A673 (cell line): Measurements from ENCODE around the gene CD6. TPM values are rescaled to one million over a fixed set of nuclear protein-coding genes. Genes with fewer than 3 reads are reported as not detected.

Experiments used
- BruUV-seq: library from RNA; stranded (reverse); fragments of 400-500 nt; replicated peaks from 2 replicates; lab custom pipeline; 2021; lab: Mats Ljungman, UMichigan
- CTCF ChIA-PET: fragments of 300-600 bp; sonication (Branson Sonifier 250); formaldehyde crosslinking; loops from one replicate; lab custom pipeline; 2022; ENCODE audit warnings: antibody characterized with exemption; lab: Charles Lee
- POLR2A ChIA-PET: fragments of 300-600 bp; sonication (Branson Sonifier 250); formaldehyde crosslinking; loops from one replicate; lab custom pipeline; 2022; ENCODE audit warnings: antibody characterized with exemption; ENCODE audit not compliant: low non-redundant PET; lab: Charles Lee
- DNase-seq: peaks from one replicate; pipeline ENCODE4 v3.0.0-alpha.2; 2015; ENCODE audit warnings: low spot score
- H3K27ac ChIP-seq: fragments of 200-600 bp; sonication (generic); 2 replicates; pipeline ENCODE4 v1.5.1; 2016; ENCODE audit warnings: mixed run types, low read depth, mild to moderate bottlenecking, mixed read lengths, antibody characterized with exemption, low read length; ENCODE audit not compliant: poor library complexity, severe bottlenecking
- H3K27me3 ChIP-seq: fragments of 200-600 bp; sonication (generic); replicated peaks from 2 replicates; pipeline ENCODE4 v1.6.1; 2017; ENCODE audit warnings: mixed run types, low read depth, mild to moderate bottlenecking, mixed read lengths, antibody characterized with exemption, low read length; ENCODE audit not compliant: insufficient read depth, poor library complexity
- H3K36me3 ChIP-seq: fragments of 200-600 bp; sonication (generic); 2 replicates; pipeline ENCODE4 v1.6.1; 2016; ENCODE audit warnings: mixed run types, mild to moderate bottlenecking, mixed read lengths, antibody characterized with exemption, low read length; ENCODE audit not compliant: insufficient read depth, poor library complexity, severe bottlenecking
- H3K4me1 ChIP-seq: fragments of 200-600 bp; sonication (generic); 2 replicates; pipeline ENCODE4 v1.6.1; 2017; ENCODE audit warnings: mixed run types, mild to moderate bottlenecking, mixed read lengths, antibody characterized with exemption, low read length; ENCODE audit not compliant: insufficient read depth, poor library complexity, severe bottlenecking
- H3K4me3 ChIP-seq: fragments of 200-600 bp; sonication (generic); 2 replicates; pipeline ENCODE4 v1.5.1; 2016; ENCODE audit warnings: low read depth, mixed run types, mild to moderate bottlenecking, mixed read lengths, low read length; ENCODE audit not compliant: poor library complexity, severe bottlenecking
- H3K9me3 ChIP-seq: fragments of 200-600 bp; sonication (generic); 2 replicates; pipeline ENCODE4 v1.6.1; 2016; ENCODE audit warnings: mixed run types, low read depth, mild to moderate bottlenecking, mixed read lengths, antibody characterized with exemption, low read length; ENCODE audit not compliant: poor library complexity, severe bottlenecking
- CTCF ChIP-seq: fragments of 300-800, 200-600 bp; sonication (generic); conservative IDR thresholded peaks from 2 replicates; pipeline ENCODE4 v1.5.1; 2017; ENCODE audit warnings: low read depth, mild to moderate bottlenecking, antibody characterized with exemption, low read length, moderate library complexity, mixed read lengths
- EZH2 ChIP-seq: fragments of 200-600 bp; sonication (generic); IDR thresholded peaks from 2 replicates; pipeline ENCODE4 v1.6.1; 2017; ENCODE audit warnings: borderline replicate concordance, low read depth, mild to moderate bottlenecking, mixed read lengths, antibody characterized with exemption, low read length; ENCODE audit not compliant: poor library complexity, severe bottlenecking
- intact Hi-C: fragments of 100-400 bp; cut with micrococcal nuclease; formaldehyde crosslinking; loops from one replicate; pipeline ENCODE4 v1.10.0; 2022; ENCODE audit not compliant: unreplicated experiment
- total RNA-seq: library from RNA; stranded (reverse); gene quantifications from 2 replicates; pipeline ENCODE4 v1.2.3, GENCODE V29; 2021

CD6 gene
- total RNA-seq, 1 experiment from 2014 or later = not detected

- ChIA-PET CTCF (no interaction called here), POLR2A (no interaction called here)
- Histone ChIP-seq H3K36me3 (no peaks in the 10 kb centered on the region), H3K9me3 (no peaks in the 10 kb centered on the region), H3K4me1 (no peaks in the 10 kb centered on the region), H3K27ac (no peak overlapping the region), H3K27me3 (no peaks in the 10 kb centered on the region), H3K4me3 (no peak overlapping the region)
- no peak for DNase-seq
- intact Hi-C loops = no loop called here
- TF ChIP-seq CTCF (no peak), EZH2 (no peak)
- BruUV-seq = no TSS peak
Measured at GRCh38 chr11:60955571-60955970, 15.9 kb upstream of the CD6 start.

GRCh38 chr11:60957188-60957587, 14.3 kb upstream of the CD6 start:
- TF ChIP-seq EZH2 (no peak), CTCF (no peak)
- no TSS peak for BruUV-seq
- no peaks in the 10 kb centered on the region for H3K9me3 ChIP-seq
- H3K36me3 ChIP-seq = no peaks in the 10 kb centered on the region
- ChIA-PET CTCF (no interaction called here), POLR2A (no interaction called here)
- no peak overlapping the region for H3K4me3 ChIP-seq
- H3K27ac ChIP-seq = no peak overlapping the region
- no peak for DNase-seq
- intact Hi-C loops = no loop called here
- H3K4me1 ChIP-seq = no peaks in the 10 kb centered on the region
- H3K27me3 ChIP-seq = peaks cover 1% of the 10 kb centered on the region

- Histone ChIP-seq H3K27me3 (peaks cover 6% of the 10 kb centered on the region), H3K36me3 (no peaks in the 10 kb centered on the region), H3K4me3 (no peak overlapping the region), H3K9me3 (no peaks in the 10 kb centered on the region), H3K4me1 (no peaks in the 10 kb centered on the region), H3K27ac (no peak overlapping the region)
- TF ChIP-seq CTCF (no peak), EZH2 (no peak)
- ChIA-PET CTCF (no interaction called here), POLR2A (no interaction called here)
- no TSS peak for BruUV-seq
- intact Hi-C loops = no loop called here
- no peak for DNase-seq
Measured at GRCh38 chr11:60959431-60959830, 12.0 kb upstream of the CD6 start.
